ENCODE results near the gene SLC22A17. TPM values are rescaled to one million over a fixed set of nuclear protein-coding genes. Genes with fewer than 3 reads are reported as not detected.

Gene SLC22A17
- total and polyA plus RNA-seq, 9 of the 15 experiments (the other 6 are each of a cell fraction or from before 2014, with no cell fraction given): 0.07 to 0.09 TPM; not detected in 7

DNA sequence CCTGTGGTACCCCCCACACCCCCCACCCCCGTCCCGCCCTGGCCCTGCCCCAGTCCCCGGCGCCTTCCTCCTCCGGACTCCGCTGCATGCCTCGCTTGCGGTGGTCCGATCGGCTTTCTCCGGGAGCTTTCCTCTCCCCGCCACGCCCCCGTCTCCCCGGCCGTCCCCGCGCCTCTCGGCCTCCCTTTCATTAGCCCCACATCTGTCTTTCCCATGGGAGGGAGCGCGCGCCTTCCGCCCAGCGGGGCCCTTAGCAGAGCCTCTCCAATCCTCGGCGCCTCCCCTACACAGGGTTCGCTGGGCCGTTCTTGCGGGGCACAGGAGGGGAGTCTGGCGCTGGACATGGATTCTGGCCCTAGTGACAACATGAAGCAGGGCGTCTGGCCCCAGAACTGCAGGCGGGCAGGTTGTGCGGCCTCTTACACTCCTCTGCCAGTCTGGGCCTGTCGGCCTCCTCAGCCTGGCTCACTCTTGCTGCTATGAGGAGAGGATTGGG lies 13.8 kb upstream of the SLC22A17 start:
- FAIRE-seq (no peak), ATAC-seq (peak; percentile 45; the same call in 2 of the 3 replicates), DNase-seq (ENCODE audit: extremely low read depth in 1 of 4, low spot score in 3 of 4) (peak in 2 of 4 experiments; percentile 39 to 42)
- Histone ChIP-seq H3K9me1 (ENCODE audit: control insufficient read depth, insufficient read depth, low read length) (no peaks in the 10 kb centered on the region), H3K27me3 (ENCODE audit: control insufficient read depth in 2 of 2, insufficient read depth in 2 of 2, low read length in 2 of 2) (peaks cover 10 to 36% of the 10 kb centered on the region in 2 experiments; a peak in 4 of 5 replicates), H3K79me2 (ENCODE audit: control insufficient read depth, insufficient read depth, low read length) (no peaks in the 10 kb centered on the region), H3K9ac (ENCODE audit: insufficient read depth in 1 of 2, low read depth in 2 of 2, low read length in 2 of 2) (no peak overlapping the region), H3K4me1 (replicated peaks in 1 of 2; ENCODE audit: control insufficient read depth in 2 of 2, insufficient read depth in 2 of 2, low read length in 2 of 2) (peaks cover 0 to 16% of the 10 kb centered on the region in 2 experiments; a peak in 3 of 5 replicates), H3K9me3 (replicated peaks; ENCODE audit: control insufficient read depth, insufficient read depth, low read depth, low read length) (no peaks in the 10 kb centered on the region), H3K27ac (ENCODE audit: extremely low read depth, low read depth, low read length) (no peak overlapping the region), H3K4me3 (no peak overlapping the region), H3K36me3 (ENCODE audit: control insufficient read depth, insufficient read depth, low read length) (no peaks in the 10 kb centered on the region), H2AFZ (ENCODE audit: low read depth, low read length) (no peak overlapping the region), H3K4me2 (ENCODE audit: insufficient read depth, low read length) (no peak overlapping the region), H4K20me1 (replicated peaks; ENCODE audit: control insufficient read depth, insufficient read depth, low read length) (no peaks in the 10 kb centered on the region; the same call in 1 of the 2 replicates)
- BruUV-seq (replicated peaks): no TSS peak
- WGBS (ENCODE audit: insufficient coverage, low coverage, missing lambda C conversion rate): 12% methylated on average over 7 of the region's 34 CpGs
- in situ Hi-C loops (cut with MboI): no loop called here
- intact Hi-C loops (cut with micrococcal nuclease): no loop called here
- CTCF ChIA-PET (ENCODE audit: low intra/inter-chr PET ratio): no interaction called here
- POLR2A ChIA-PET: interaction anchor here (0.8 kb wide), 1 partner anchor 39 kb away, joined by 3 read pairs; no protein-coding TSS in a partner anchor
- TF ChIP-seq KAT7 (CRISPR knock-in tag; IDR thresholded peaks at IDR 0.05; ENCODE audit: borderline replicate concordance) (no peak), NR3C1 (CRISPR knock-in tag; IDR thresholded peaks at IDR 0.05) (no peak), CHCHD3 (CRISPR knock-in tag; IDR thresholded peaks at IDR 0.05) (no peak), ZNF583 (CRISPR knock-in tag; IDR thresholded peaks at IDR 0.05) (no peak), NCOA2 (IDR thresholded peaks at IDR 0.05; ENCODE audit: partially characterized antibody in 2 of 2) (no peak), HDAC1 (IDR thresholded peaks at IDR 0.05) (no peak), ARHGAP35 (IDR thresholded peaks at IDR 0.05; ENCODE audit: partially characterized antibody) (no peak), ZZZ3 (IDR thresholded peaks at IDR 0.05) (no peak), RFX5 (IDR thresholded peaks at IDR 0.05; ENCODE audit: low read depth, low read length) (no peak), HLTF (IDR thresholded peaks at IDR 0.05) (no peak), CXXC5 (CRISPR knock-in tag; IDR thresholded peaks at IDR 0.05) (no peak), SIN3A (IDR thresholded peaks at IDR 0.05; ENCODE audit: borderline replicate concordance in 2 of 2, control insufficient read depth in 1 of 2, low read depth in 2 of 2, low read length in 2 of 2) (no peak), KLF6 (CRISPR knock-in tag; IDR thresholded peaks at IDR 0.05; ENCODE audit: borderline replicate concordance) (no peak), HNRNPLL (IDR thresholded peaks at IDR 0.05; ENCODE audit: low read depth, low read length, poor library complexity, severe bottlenecking) (no peak), YBX1 (IDR thresholded peaks at IDR 0.05) (no peak)
- TF ChIP-seq, protein P1, sequence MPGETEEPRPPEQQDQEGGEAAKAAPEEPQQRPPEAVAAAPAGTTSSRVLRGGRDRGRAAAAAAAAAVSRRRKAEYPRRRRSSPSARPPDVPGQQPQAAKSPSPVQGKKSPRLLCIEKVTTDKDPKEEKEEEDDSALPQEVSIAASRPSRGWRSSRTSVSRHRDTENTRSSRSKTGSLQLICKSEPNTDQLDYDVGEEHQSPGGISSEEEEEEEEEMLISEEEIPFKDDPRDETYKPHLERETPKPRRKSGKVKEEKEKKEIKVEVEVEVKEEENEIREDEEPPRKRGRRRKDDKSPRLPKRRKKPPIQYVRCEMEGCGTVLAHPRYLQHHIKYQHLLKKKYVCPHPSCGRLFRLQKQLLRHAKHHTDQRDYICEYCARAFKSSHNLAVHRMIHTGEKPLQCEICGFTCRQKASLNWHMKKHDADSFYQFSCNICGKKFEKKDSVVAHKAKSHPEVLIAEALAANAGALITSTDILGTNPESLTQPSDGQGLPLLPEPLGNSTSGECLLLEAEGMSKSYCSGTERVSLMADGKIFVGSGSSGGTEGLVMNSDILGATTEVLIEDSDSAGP (CRISPR knock-in tag; IDR thresholded peaks at IDR 0.05): no peak
- TF ChIP-seq, protein P2, sequence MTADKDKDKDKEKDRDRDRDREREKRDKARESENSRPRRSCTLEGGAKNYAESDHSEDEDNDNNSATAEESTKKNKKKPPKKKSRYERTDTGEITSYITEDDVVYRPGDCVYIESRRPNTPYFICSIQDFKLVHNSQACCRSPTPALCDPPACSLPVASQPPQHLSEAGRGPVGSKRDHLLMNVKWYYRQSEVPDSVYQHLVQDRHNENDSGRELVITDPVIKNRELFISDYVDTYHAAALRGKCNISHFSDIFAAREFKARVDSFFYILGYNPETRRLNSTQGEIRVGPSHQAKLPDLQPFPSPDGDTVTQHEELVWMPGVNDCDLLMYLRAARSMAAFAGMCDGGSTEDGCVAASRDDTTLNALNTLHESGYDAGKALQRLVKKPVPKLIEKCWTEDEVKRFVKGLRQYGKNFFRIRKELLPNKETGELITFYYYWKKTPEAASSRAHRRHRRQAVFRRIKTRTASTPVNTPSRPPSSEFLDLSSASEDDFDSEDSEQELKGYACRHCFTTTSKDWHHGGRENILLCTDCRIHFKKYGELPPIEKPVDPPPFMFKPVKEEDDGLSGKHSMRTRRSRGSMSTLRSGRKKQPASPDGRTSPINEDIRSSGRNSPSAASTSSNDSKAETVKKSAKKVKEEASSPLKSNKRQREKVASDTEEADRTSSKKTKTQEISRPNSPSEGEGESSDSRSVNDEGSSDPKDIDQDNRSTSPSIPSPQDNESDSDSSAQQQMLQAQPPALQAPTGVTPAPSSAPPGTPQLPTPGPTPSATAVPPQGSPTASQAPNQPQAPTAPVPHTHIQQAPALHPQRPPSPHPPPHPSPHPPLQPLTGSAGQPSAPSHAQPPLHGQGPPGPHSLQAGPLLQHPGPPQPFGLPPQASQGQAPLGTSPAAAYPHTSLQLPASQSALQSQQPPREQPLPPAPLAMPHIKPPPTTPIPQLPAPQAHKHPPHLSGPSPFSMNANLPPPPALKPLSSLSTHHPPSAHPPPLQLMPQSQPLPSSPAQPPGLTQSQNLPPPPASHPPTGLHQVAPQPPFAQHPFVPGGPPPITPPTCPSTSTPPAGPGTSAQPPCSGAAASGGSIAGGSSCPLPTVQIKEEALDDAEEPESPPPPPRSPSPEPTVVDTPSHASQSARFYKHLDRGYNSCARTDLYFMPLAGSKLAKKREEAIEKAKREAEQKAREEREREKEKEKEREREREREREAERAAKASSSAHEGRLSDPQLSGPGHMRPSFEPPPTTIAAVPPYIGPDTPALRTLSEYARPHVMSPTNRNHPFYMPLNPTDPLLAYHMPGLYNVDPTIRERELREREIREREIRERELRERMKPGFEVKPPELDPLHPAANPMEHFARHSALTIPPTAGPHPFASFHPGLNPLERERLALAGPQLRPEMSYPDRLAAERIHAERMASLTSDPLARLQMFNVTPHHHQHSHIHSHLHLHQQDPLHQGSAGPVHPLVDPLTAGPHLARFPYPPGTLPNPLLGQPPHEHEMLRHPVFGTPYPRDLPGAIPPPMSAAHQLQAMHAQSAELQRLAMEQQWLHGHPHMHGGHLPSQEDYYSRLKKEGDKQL (CRISPR knock-in tag; IDR thresholded peaks at IDR 0.05; ENCODE audit: borderline replicate concordance): no peak
